Effector memory CD4-positive, alpha-beta T cell (primary cell): ENCODE data around the gene MINDY3.

ENCODE experiments used
- DNase-seq, 3 donors: peaks; one replicate each; pipeline ENCODE4 v3.0.0-alpha.2; 2020
- H3K27ac ChIP-seq: 2 replicates; pipeline ENCODE4 v1.7.0; 2013; ENCODE audit warnings: mild to moderate bottlenecking, low read length, moderate library complexity; ENCODE audit not compliant: insufficient read depth, poor library complexity, severe bottlenecking
- H3K27me3 ChIP-seq: replicated peaks from 2 replicates; pipeline ENCODE4 v1.7.0; 2013; ENCODE audit warnings: mild to moderate bottlenecking, low read length; ENCODE audit not compliant: insufficient read depth, control insufficient read depth, poor library complexity, severe bottlenecking
- H3K36me3 ChIP-seq: 2 replicates; pipeline ENCODE4 v1.7.0; 2013; ENCODE audit warnings: mild to moderate bottlenecking, low read length, moderate library complexity; ENCODE audit not compliant: control insufficient read depth, insufficient read depth
- H3K4me1 ChIP-seq: 2 replicates; pipeline ENCODE4 v1.7.0; 2013; ENCODE audit warnings: low read length, mild to moderate bottlenecking; ENCODE audit not compliant: control insufficient read depth, insufficient read depth, poor library complexity, severe bottlenecking
- H3K4me3 ChIP-seq: 2 replicates; pipeline ENCODE4 v1.7.0; 2013; ENCODE audit warnings: low read length, low read depth, mild to moderate bottlenecking; ENCODE audit not compliant: insufficient read depth, poor library complexity, severe bottlenecking
- H3K9me3 ChIP-seq: 2 replicates; pipeline ENCODE4 v1.7.0; 2013; ENCODE audit warnings: mild to moderate bottlenecking, low read length, moderate library complexity; ENCODE audit not compliant: control insufficient read depth

The MINDY3 gene

GRCh38 chr10:15760681-15761080 lies 99.6 kb downstream of the MINDY3 start:
- Histone ChIP-seq H3K4me1 (no peaks in the 10 kb centered on the region), H3K9me3 (no peaks in the 10 kb centered on the region), H3K36me3 (no peaks in the 10 kb centered on the region), H3K27me3 (no peaks in the 10 kb centered on the region), H3K27ac (no peak overlapping the region), H3K4me3 (no peak overlapping the region)
- no peak for DNase-seq

DNA sequence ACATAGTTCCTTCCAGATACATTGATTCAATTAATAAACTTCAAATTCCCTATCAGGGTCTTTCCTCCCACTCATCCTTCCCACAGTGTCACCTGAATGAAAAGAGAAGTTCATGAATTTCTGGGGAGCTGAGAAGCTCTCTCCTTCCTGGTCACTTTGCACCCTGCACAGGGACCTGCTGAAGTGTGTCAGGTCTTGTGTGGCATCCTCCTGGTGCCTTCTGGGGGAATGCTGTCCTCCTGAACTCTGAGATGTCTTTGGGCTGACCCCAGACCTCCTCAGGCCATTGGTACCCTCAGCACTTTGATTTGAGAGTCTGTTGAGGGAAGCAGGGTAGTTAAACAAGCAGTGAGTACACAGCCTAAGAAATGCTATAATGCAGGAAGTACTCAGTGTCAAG lies 101.0 kb downstream of the MINDY3 start:
- Histone ChIP-seq H3K27ac (no peak overlapping the region), H3K36me3 (no peaks in the 10 kb centered on the region), H3K4me1 (no peaks in the 10 kb centered on the region), H3K4me3 (no peak overlapping the region), H3K27me3 (no peaks in the 10 kb centered on the region), H3K9me3 (no peaks in the 10 kb centered on the region)
- no peak for DNase-seq

DNA sequence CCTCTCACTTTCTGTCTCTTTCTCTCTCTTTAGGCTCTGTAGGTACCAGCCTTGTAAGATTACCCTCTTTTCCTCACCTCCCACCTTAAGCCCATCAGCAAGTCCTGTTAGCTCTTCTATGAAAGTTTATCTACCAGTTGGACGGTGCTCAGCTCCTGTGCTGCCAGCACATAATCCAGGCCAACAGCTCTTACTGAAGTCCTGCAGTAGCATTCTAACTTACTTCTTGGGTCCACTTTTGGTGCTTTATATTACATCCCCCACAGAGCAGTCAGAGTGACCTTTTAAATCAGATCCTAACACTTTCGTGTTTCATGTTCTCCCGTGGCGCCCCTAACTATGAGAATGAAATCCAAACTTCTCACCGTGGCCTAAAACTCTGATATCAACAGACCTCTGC lies 101.7 kb downstream of the MINDY3 start:
- Histone ChIP-seq H3K4me1 (no peaks in the 10 kb centered on the region), H3K4me3 (no peak overlapping the region), H3K9me3 (no peaks in the 10 kb centered on the region), H3K27me3 (no peaks in the 10 kb centered on the region), H3K36me3 (no peaks in the 10 kb centered on the region), H3K27ac (no peak overlapping the region)
- DNase-seq = no peak

GRCh38 chr10:15754937-15755336 lies 105.4 kb downstream of the MINDY3 start:
- H3K4me3 ChIP-seq = no peak overlapping the region
- no peaks in the 10 kb centered on the region for H3K9me3 ChIP-seq
- H3K4me1 ChIP-seq = no peaks in the 10 kb centered on the region
- H3K27ac ChIP-seq = no peak overlapping the region
- no peaks in the 10 kb centered on the region for H3K27me3 ChIP-seq
- DNase-seq = no peak
- H3K36me3 ChIP-seq = no peaks in the 10 kb centered on the region

GRCh38 chr10:15751046-15751445 lies 109.3 kb downstream of the MINDY3 start:
- DNase-seq = no peak
- no peaks in the 10 kb centered on the region for H3K27me3 ChIP-seq
- H3K4me3 ChIP-seq = no peak overlapping the region
- H3K4me1 ChIP-seq = no peaks in the 10 kb centered on the region
- no peaks in the 10 kb centered on the region for H3K36me3 ChIP-seq
- H3K9me3 ChIP-seq = no peaks in the 10 kb centered on the region
- H3K27ac ChIP-seq = no peak overlapping the region

DNA sequence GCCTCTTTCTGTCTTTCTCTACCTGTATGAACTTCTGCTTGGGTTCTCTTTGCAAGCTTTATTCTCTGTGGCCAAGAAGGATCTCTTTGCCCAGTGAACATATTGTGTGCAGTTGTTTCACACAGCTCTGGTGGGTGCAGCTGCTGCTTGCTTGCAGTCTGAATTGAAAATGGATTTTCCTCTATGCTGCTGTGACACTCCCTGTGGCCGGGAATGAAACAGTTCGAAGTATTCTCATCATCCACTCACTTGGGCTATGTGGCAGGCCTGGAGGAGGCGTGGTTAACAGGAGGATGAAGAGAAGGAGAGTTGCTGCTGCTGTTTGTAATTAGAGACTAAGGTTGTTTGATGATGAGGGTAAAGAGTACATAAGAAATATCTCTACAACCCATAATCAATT lies 112.2 kb downstream of the MINDY3 start:
- Histone ChIP-seq H3K4me1 (no peaks in the 10 kb centered on the region), H3K27ac (no peak overlapping the region), H3K4me3 (no peak overlapping the region), H3K9me3 (no peaks in the 10 kb centered on the region), H3K36me3 (no peaks in the 10 kb centered on the region), H3K27me3 (no peaks in the 10 kb centered on the region)
- no peak for DNase-seq

GRCh38 chr10:15747632-15748031 lies 112.7 kb downstream of the MINDY3 start:
- Histone ChIP-seq H3K27me3 (no peaks in the 10 kb centered on the region), H3K9me3 (no peaks in the 10 kb centered on the region), H3K4me1 (no peaks in the 10 kb centered on the region), H3K4me3 (no peak overlapping the region), H3K36me3 (no peaks in the 10 kb centered on the region), H3K27ac (no peak overlapping the region)
- DNase-seq = no peak

- Histone ChIP-seq H3K4me1 (no peaks in the 10 kb centered on the region), H3K36me3 (no peaks in the 10 kb centered on the region), H3K9me3 (no peaks in the 10 kb centered on the region), H3K4me3 (no peak overlapping the region), H3K27ac (no peak overlapping the region), H3K27me3 (no peaks in the 10 kb centered on the region)
- no peak for DNase-seq
These were observed 114.6 kb downstream of the MINDY3 start for GRCh38 chr10:15745751-15746150.

GRCh38 chr10:15744217-15744865 lies 116.0 kb downstream of the MINDY3 start:
- Histone ChIP-seq H3K27ac (no peak overlapping the region), H3K36me3 (no peaks in the 10 kb centered on the region), H3K4me3 (no peak overlapping the region), H3K27me3 (no peaks in the 10 kb centered on the region), H3K4me1 (no peaks in the 10 kb centered on the region), H3K9me3 (no peaks in the 10 kb centered on the region)
- no peak for DNase-seq

GRCh38 chr10:15743443-15743842 lies 116.9 kb downstream of the MINDY3 start:
- no peaks in the 10 kb centered on the region for H3K4me1 ChIP-seq
- no peak overlapping the region for H3K27ac ChIP-seq
- DNase-seq = no peak
- H3K9me3 ChIP-seq = no peaks in the 10 kb centered on the region
- no peak overlapping the region for H3K4me3 ChIP-seq
- H3K27me3 ChIP-seq = no peaks in the 10 kb centered on the region
- H3K36me3 ChIP-seq = no peaks in the 10 kb centered on the region
